ENCODE results near the gene RRP15.

Gene RRP15, protein sequence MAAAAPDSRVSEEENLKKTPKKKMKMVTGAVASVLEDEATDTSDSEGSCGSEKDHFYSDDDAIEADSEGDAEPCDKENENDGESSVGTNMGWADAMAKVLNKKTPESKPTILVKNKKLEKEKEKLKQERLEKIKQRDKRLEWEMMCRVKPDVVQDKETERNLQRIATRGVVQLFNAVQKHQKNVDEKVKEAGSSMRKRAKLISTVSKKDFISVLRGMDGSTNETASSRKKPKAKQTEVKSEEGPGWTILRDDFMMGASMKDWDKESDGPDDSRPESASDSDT

DNA sequence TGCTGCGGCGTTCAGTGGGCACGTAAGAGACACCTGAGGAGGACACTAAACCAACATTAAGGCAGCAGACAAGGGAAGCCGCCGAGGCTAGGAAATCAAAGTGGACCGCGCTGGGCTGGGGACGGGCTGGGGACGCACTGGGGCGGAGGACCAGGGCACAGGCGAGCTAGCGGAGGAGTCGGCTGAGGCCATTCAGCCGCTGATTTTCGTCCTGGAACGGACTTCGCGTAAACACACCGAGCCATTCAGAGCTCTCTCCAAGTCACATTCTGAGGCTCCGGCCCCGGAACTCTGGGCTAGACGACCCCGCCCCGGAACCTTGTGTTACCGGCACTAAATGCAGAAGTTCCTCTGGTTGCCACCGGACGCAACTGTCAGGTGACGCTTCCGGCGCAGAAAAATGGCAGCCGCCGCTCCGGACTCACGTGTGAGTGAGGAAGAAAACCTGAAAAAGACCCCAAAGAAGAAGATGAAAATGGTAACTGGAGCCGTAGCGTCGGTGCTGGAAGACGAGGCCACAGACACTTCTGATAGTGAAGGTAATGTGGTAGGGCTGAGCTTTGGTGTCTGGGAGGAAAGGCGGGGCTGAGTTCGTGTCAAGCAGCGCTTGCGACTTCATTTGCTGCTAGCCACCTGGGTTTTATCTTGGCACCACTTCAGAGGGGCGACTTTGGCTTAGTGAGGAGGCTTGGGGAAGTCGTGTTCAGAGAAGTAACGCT lies at the start of gene RRP15:
RRP15 (plus strand) TSS at position 377 of the 719 bp plus-strand sequence; CDS start at position 401, 24 bp downstream.
- peak; percentile 95 for DNase-seq

DNA sequence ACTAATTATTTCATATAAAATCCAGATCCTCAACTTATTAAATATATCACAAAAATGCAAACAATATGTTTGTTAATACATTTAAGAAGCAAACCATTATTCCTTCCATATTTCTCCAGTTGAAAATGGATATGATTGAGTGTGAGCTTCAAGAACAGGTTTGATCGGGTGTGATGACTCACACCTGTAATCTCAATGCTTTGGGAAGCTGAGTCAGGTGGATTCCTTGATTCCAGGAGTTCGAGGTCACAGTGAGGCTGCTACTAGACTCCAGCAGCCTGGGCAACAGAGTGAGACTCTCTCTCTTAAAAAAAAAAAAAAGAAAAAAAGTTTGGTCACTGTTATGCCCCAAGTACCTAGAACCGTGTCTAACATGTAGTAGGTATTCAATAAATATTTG lies 42.9 kb upstream of the RRP15 start:
- no peak for DNase-seq

DNA sequence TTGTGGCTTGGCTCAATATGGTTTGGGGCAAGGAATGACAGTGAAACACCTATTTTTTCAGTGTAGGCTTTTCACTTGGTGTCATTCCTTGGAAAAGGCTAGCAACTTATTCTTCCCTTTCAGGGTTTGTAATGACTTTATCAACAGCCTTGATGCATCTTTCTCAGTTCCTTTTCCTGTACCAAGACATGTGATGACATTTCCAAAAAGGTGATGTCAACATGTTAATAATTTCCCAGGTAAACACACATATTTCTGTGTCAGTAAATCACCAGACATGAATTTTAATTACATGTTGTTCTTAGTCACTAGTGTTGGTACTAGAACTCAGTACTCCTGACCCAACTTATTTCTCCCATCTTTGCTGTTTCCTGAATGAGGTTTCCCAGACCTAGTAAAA lies 37.8 kb upstream of the RRP15 start:
- no peak for DNase-seq

DNA sequence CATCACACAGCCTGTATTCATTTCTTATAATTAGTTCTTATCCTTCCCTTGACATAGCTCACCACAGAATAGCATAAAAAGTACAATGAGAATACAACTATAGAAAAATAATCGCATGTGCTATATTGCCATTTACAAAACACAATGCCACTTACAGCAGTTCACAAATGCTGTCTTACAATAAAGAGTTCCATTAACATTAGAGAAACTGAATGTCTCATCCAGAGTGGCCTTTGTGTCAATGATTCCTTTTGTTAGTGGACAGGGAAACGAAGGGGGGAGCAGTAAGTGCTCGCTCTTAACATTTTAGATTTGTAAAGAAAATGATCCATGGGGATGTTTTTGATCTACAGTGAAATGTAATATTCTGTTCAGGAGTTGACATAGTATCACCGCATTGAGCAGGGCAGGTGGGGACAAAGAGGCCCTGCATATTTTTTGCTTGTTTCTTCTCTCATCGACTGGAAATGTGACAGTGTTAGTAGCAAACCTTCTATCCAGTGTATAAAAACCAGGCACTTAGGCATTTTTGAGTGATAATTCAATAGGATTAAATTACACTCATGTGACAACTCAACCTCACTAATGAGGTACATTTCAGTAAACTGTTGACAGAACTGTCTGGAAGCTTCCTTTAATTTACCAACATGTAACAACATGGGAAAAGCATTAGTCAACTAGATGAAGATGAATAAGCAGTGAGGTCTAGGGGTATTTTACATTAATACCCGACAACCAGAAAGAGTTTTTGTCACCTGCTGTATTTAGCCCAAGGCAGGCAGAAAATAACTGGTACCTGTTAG lies 35.6 kb upstream of the RRP15 start:
- DNase-seq, result no peak

DNA sequence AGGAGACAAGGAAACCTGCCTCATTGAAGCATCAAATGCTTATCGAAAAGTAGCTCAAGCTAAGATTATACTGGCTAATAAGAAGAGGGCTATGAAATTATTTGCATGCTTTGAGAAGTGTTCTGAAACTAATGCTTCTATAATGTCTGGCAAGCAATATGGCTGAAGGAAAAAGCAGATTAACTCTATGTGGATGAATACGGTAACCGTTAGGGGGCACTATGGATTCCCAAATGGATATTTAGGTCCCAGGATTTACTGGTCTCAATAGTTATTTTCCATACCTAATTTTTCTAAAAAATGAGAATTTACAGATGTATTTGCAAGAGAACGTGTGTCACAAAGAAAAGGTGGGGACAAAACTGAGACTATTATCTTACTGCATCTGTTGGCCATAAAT lies 34.6 kb upstream of the RRP15 start:
- no peak for DNase-seq

DNA sequence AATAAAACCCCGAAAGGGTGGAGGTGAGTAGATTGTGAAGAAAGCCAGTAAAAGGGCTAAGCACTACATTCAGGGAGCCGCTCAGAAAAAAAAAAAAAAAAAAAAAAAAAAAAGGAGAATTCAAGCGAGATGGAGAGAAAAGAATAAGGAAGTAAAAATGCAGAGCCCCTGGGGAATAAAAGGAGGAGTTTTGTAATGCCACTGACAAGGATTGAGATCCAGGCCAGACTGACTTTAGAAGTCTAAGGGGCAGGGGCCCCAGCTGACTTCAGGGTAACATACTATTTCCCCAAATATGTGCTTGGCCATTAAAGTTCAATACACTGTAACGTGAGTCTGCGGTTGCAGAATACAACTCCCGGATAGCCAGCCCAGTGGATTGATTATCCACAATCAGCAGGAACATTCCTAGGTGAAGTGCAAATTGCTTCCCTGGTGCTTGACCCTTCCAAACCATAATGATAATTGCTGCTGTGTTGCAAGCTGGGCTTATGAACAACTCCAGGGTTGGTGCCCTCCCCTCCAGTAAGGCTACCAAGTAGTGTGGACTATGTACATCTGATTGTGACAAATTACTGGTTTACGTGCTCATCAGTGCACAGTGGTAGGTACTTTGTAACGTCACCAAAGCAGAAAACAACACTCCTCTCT lies 30.7 kb upstream of the RRP15 start:
- peak; percentile 11 for DNase-seq

DNA sequence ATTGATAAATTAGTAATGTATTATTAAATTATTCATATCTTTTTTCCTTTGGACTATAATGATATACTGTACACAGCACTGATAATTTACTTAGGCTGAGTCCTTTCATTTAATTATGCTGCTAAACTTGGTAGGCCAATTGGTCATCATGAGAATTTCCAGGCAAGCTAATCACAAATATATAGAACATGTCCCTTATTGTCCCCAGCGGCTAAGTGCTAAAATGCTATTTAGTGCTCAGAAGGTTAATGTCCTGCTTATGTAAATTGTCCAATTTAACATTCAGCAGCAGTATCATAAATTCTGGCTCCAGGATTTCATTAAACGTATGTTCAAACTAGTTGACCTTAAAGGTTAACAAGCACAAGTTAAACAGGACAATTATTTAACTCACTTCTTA lies 30.0 kb upstream of the RRP15 start:
- DNase-seq, result no peak

DNA sequence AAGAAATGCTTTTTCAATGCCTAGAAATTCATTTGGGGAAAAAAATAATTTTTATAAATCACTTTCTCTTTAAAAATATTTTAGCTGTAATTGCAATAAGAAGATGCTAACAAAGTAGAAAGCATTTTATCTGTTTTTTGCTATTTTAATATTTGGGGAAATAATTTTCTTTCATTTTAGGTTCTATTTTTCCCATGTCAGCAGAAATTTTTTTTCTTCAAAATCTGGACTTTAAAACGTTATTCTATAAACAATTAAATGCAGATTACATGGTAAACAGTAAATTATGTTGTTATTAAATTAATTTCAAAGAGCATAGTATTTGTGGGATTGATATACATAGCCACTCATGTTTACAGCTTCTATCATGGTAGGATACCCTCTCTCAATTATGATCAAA lies 27.7 kb upstream of the RRP15 start:
- DNase-seq, result no peak

DNA sequence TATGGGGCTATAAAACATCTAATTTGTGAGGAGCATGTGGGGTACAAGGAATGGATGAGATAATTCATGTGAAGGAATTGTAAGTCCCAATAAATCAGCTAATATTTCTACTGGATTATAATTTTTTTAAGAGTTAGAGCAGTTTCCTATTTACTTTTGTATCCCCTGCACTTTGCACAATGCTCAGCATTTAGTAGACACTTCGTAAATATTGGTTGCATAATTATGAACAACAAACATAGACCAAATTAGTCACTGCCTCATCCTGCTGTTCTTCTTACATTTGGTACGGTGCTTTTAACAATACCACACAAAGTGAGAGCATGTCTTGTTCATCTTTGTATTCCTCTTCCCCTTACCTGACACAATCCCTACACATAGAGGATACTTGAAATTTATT lies 27.1 kb upstream of the RRP15 start:
- no peak for DNase-seq

DNA sequence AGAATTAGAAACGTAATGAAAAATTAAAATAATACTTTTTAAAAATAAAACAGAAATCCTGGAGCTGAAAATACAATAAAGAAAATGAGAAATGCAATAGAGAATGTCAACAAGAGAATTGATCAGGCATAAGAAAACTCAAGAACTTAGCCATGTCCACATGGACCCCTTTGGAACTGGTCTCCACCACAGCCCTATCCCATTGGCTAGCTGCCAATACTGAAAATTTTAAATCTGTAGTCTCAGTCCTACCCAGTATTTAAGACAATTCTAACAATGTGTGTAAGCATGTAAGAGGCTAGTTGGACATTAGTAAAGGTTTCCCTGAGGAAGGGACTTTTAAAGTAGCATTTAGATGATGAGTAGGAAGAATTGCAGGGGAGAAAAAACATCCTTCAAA lies 25.8 kb upstream of the RRP15 start:
- no peak for DNase-seq

DNA sequence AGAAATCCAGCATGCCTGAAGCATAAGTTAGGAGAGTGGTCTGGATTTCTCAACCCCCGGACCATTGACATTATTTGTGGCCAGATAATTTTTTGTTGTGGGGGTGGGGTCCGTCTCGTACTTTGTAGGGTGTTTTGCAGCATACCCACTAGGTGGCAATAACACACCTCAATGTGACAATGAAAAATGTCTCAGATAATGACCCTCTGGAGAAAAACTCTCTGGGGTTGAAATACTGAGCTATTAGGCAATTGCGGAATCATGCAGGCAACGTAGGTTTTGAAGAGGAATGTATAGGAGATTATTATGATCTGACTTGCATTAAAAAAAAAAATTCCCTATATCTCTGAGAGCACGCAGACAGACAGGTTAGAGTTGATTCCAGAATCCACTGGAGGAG lies 25.3 kb upstream of the RRP15 start:
- no peak for DNase-seq

DNA sequence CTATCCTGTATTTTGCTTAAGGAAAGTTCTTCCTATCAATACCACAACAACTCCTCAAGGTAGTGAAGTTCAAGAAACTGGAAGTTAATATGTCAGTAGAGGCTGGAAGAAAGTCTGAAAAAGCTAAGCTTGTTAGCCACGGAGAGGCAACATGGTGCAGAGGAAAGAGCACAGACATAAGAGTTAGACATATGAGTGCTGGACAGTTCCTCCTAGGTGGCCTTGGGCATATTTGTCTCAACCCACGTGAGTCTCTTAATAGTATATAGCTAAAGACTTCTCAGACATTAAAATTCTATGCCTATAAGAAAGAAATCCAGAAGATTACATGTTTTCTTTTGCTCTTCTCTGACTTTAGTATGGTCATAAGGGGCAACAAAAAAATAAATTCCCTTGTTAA lies 22.8 kb upstream of the RRP15 start:
- DNase-seq, result no peak

DNA sequence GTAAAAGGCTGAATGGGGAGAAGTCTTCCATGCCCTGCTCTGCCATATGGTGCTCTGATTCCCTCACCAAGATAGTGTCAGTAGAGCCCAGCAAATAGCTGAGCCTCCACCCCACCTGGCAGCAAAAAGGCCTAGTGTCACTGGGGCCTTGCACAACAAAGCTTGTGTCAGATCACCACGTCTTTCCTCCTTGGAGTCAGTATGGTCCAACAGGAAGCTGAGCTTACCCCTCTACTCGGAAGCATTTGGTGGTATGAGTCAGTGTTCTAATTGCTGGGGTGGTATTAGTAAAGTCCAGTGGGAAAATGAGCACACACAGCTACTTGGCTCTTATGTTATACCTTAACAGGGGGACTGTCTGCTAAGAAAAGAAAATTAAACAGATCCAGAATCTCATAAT lies 18.7 kb upstream of the RRP15 start:
- DNase-seq, result no peak

DNA sequence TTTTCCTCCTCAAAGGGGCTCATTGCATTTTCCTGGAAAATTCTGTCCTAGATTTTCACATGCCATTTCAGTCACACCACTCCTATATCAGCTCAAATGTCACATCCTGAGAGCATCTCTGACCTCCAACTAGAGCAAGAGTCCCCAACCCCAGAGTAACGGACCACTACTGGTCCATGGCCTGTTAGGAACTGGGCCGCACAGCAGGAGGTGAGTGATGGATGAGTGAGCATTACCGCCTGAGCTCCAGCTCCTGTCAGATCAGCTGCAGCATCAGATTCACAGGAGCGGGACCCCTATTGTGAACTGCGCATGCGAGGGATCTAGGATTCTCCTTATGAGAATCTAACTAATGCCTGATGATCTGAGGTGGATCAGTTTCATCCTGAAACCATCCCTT lies 12.7 kb upstream of the RRP15 start:
- peak; percentile 71 for DNase-seq

DNA sequence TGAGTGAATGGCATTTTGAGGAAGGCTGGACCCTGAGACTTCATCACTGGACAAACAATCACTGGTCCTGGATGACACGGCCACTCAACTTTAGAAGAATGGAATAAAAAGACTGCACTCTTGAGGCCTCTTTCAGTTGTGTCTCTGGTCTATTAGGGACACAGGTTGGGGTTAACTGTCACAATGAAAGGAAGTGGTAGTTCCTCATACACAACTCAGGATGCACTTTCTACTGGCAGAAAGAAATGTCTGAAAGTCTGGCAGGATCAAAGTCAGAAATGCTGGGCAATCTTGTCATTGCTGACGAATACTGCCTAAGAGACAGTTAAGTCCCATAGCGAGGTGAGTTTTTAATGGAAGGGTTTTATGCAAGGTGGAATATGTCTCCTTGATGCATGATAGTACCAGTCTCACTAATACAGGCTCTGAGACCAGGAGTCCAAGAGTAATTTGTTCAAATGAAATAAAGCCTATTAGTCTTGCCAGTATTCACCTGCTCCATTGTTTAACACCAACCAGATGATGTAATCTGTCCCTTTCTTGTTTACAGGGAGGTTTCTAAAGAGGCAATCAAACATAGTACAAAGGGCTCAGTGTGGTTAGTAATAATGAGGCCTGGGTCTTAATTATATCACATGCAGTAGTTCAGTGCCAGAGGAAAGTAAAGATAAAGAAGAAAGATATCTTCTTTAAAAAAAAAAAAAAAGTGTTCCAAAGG lies 11.2 kb upstream of the RRP15 start:
- DNase-seq, result no peak

DNA sequence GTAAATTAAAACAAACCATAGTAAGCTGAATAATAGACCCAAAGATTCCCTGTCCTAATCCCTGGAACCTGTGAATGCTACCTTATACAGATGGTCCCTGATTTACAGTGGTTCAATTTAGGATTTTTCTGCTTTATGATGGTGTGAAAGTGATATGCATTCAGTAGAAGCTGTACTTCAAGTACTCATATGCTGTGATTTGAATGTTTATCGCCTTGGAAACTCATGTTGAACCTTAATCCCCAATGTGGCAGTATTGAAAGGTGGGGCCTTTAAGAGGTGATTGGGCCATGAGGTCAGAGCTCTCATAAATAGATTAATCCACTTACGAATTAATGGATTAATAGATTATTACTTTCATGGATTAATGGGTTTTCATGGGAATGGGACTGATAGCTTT lies 10.6 kb upstream of the RRP15 start:
- DNase-seq, result no peak

DNA sequence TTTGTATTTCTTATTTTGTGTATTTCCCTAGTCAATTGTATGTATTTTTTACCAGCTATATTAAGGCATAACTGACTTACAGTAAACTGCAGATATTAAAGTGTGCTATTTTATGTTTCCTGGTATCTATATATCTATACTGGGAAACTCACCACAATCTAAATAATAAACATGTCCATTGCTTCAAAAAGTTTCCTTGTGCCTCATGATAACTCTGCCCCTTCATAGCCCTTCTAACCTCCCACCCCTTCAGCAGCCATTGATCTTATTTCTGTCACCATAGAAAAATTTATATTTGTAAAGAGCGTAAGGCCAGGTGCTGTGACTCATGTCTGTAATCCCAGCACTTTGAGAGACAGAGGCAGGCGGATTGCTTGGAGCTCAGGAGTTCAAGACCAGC lies 9.3 kb upstream of the RRP15 start:
- DNase-seq, result no peak

DNA sequence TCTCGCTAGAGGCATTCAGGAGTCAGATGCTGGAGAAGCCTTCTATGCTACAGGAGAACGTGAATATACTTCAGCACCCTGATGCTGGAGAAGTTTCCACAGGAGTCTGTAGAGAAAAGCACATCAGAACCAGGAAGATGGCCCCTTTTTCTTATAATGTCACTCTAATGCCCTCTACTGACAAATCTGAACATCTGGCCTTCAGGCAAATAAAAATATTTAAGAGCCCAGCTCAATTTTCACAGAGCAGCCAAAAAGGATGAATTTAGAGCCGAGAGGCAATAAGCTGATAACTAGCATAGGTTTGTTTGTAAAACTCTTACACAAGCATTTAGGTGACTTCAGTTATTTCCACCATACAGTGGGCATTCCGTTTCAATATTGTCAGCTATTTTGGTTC lies 3.8 kb upstream of the RRP15 start:
- no peak for DNase-seq

DNA sequence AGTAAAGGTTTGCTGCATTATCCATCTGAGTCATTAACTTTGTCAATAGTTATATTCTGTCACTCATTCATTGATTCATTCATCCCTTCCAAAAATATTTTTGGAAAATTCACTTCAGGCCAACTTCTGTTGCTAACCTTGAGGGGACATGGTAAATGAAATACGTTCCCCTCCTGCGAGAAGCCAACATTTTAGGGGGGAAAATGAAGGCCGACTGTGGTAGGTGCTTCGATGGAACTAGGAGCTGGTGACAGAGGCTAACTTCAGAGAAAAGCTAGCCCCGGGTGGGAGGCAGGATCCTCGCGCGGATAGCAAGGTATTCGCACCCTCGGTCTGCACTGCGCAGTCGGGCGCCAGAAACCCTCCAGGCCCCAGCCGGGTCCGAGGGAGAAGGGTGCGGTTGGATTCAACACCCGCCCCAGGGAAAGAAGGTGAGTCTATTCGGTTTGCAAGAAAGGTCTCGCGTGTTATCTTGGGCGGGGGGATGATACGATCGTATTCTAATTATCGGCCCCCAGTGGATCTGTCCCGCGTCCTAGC lies 646 bp upstream of the RRP15 start:
- no peak for DNase-seq

DNA sequence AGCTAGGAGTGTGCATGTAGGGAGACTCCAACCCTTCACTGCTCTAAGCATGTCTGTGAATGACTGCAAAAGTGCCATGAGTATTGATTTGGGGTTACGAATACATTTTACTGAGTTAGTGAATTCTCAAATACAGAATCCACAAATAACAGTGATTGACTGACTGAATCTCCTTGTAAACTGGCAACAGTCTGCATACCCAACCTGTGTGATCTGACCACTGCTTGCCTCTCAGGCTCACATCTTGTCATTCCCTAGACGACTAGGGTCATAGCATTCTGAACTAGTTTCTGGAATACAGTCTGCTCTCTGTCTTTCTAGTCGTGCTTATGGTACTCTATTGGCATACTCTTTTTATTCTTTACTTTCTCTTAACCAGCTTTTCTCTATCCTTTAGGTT lies 7.4 kb downstream of the RRP15 start:
- no peak for DNase-seq

DNA sequence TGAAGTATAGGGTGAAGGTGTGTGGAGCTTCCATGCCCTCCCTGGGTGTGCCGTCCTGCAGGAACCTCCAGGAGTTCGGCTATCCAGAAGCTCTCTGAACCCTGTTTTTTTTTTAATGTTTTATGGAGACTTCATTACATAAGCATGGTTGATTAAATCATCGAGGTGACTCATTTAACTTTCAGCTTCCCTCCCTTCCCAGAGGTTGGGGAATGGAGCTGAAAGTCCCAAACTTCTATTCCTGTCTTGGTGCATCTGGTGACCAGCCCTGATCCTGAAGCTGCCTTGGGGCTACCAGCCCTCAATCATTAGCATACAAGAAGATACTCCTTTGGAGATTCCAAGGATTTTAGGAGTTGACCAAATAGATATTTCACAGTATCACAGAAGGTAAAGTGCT lies 9.5 kb downstream of the RRP15 start:
- DNase-seq, result no peak

DNA sequence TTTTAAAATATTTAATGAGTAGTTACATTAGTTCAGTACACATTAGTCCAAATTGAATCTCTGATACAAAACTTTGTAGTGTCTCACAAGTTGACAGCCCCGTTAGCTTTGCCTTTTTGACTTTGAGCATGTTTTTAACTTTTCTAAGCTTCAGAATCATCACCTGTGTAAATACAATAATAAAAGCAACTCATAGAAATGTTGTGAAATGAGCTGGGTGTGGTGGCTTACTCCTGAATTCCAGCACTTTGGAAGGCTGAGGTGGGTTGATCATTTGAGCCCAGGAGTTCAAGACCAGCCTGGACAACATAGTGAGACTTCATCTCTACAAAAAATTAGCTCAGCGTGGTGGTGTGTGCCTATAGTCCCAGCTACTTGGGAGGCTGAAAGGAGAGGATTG lies 11.1 kb downstream of the RRP15 start:
- DNase-seq, result no peak

DNA sequence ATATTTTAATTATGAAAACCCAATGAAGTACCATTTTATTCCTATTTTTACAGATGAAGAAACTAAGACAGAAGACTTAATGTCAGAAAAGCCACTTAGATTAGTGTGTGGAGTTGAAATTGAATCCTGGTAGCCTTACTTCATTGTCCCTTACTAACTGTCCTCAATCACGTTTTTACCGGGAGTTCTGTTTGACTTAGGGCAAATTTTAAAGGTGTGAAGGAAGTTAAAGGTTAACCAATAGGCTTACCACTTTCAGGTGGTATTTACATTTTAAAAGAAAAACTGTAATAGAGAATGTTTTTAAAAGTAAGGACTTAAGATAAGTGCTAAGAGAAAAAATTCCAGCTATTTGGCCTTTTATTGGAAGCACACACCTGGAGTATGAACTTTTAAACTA lies 12.4 kb downstream of the RRP15 start:
- DNase-seq, result no peak

All from retina (tissue), 1 donor.